Type B pancreatic cell (in vitro differentiated cells): ENCODE measurements around the gene MED26. TPM values are rescaled to one million over a fixed set of nuclear protein-coding genes. Genes with fewer than 3 reads are reported as not detected.

ENCODE experiments used
- DNase-seq: peaks from one replicate; pipeline ENCODE4 v3.0.0; 2021; ENCODE audit warnings: mixed read lengths; ENCODE audit not compliant: unreplicated experiment; ENCODE audit errors: extremely low spot score
- H3K27ac Mint-ChIP-seq: 2 replicates; pipeline ENCODE4 v1.8.0; 2021; ENCODE audit warnings: mild to moderate bottlenecking, mixed read lengths
- H3K27me3 Mint-ChIP-seq: 2 replicates; pipeline ENCODE4 v1.8.0; 2021; ENCODE audit warnings: mixed read lengths
- H3K36me3 Mint-ChIP-seq: 2 replicates; pipeline ENCODE4 v1.8.0; 2021; ENCODE audit warnings: mixed read lengths
- H3K4me1 Mint-ChIP-seq: one replicate; pipeline ENCODE4 v1.8.0; 2021; ENCODE audit warnings: mixed read lengths; ENCODE audit not compliant: unreplicated experiment
- H3K4me3 Mint-ChIP-seq: 2 replicates; pipeline ENCODE4 v1.8.0; 2021; ENCODE audit warnings: mild to moderate bottlenecking, mixed read lengths
- H3K9me3 Mint-ChIP-seq: 2 replicates; pipeline ENCODE4 v1.8.0; 2021; ENCODE audit warnings: mixed read lengths
- CTCF ChIP-seq: fragments of 200-600 bp; sonication (generic); conservative IDR thresholded peaks from 2 replicates; pipeline ENCODE4 v1.5.0; 2021; ENCODE audit warnings: antibody characterized with exemption, mild to moderate bottlenecking
- total RNA-seq: library from RNA; stranded (reverse); gene quantifications from 2 replicates; pipeline ENCODE4 v1.2.1, GENCODE V29; 2021; ENCODE audit warnings: low replicate concordance

Gene MED26
- total RNA-seq, 1 donor from 2014 or later, result 12.5 TPM

- peak overlapping the region; percentile 67 for H3K4me3 Mint-ChIP-seq
- peak overlapping the region; percentile 51 for H3K27ac Mint-ChIP-seq
- no peaks in the 10 kb centered on the region for H3K9me3 Mint-ChIP-seq
- no peak for DNase-seq
- H3K4me1 Mint-ChIP-seq, result peaks cover 20% of the 10 kb centered on the region
- H3K36me3 Mint-ChIP-seq, result peaks cover 12% of the 10 kb centered on the region
- H3K27me3 Mint-ChIP-seq, result no peaks in the 10 kb centered on the region
- no peak for TF ChIP-seq CTCF
Observed at GRCh38 chr19:16569609-16570320, 58.2 kb downstream of the MED26 start.

- Mint-ChIP-seq H3K27me3 (no peaks in the 10 kb centered on the region), H3K27ac (no peak overlapping the region), H3K36me3 (peaks cover 21% of the 10 kb centered on the region), H3K4me1 (peaks cover 12% of the 10 kb centered on the region), H3K9me3 (no peaks in the 10 kb centered on the region), H3K4me3 (no peak overlapping the region)
- no peak for TF ChIP-seq CTCF
- DNase-seq, result no peak
Observed at GRCh38 chr19:16566702-16567101, 61.3 kb downstream of the MED26 start.

GRCh38 chr19:16566161-16566560 is 61.8 kb downstream of the MED26 start:
- H3K4me1 Mint-ChIP-seq, result peaks cover 12% of the 10 kb centered on the region
- no peak for TF ChIP-seq CTCF
- DNase-seq, result no peak
- H3K27me3 Mint-ChIP-seq, result no peaks in the 10 kb centered on the region
- no peak overlapping the region for H3K4me3 Mint-ChIP-seq
- H3K36me3 Mint-ChIP-seq, result peaks cover 22% of the 10 kb centered on the region
- H3K9me3 Mint-ChIP-seq, result no peaks in the 10 kb centered on the region
- H3K27ac Mint-ChIP-seq, result no peak overlapping the region

GRCh38 chr19:16564842-16565241 is 63.2 kb downstream of the MED26 start:
- Mint-ChIP-seq H3K36me3 (peaks cover 26% of the 10 kb centered on the region), H3K27me3 (no peaks in the 10 kb centered on the region), H3K27ac (peak overlapping the region; percentile 67), H3K9me3 (no peaks in the 10 kb centered on the region), H3K4me1 (peaks cover 9% of the 10 kb centered on the region), H3K4me3 (peak overlapping the region; percentile 58)
- TF ChIP-seq CTCF, result no peak
- no peak for DNase-seq

GRCh38 chr19:16562608-16563025 is 65.4 kb downstream of the MED26 start:
- Mint-ChIP-seq H3K9me3 (no peaks in the 10 kb centered on the region), H3K4me3 (no peak overlapping the region), H3K4me1 (peaks cover 4% of the 10 kb centered on the region), H3K27me3 (no peaks in the 10 kb centered on the region), H3K36me3 (peaks cover 26% of the 10 kb centered on the region), H3K27ac (no peak overlapping the region)
- no peak for TF ChIP-seq CTCF
- no peak for DNase-seq
